HG03280 (cell line): ENCODE data around the gene SETD3.

ENCODE experiments used
- ATAC-seq: cut with Tn5 transposase; IDR thresholded peaks from one replicate; pipeline ENCODE4 v1.9.1; 2021; ENCODE audit warnings: mild to moderate bottlenecking, moderate library complexity; ENCODE audit not compliant: unreplicated experiment

SETD3 gene

GRCh38 chr14:99479906-99480869 is at the start of gene SETD3:
Gene SETD3, minus strand, starts transcription at chr14:99480859. Its CDS starts 15,054 bp downstream, at chr14:99465805.
- ATAC-seq: peak; percentile 2

GRCh38 chr14:99529899-99530298 is 49.2 kb upstream of the SETD3 start:
- no peak for ATAC-seq

- no peak for ATAC-seq
Measured at GRCh38 chr14:99527427-99528076, 46.9 kb upstream of the SETD3 start.

- no peak for ATAC-seq
Measured at GRCh38 chr14:99527026-99527425, 46.4 kb upstream of the SETD3 start.

GRCh38 chr14:99525699-99526080 is 45.0 kb upstream of the SETD3 start:
- no peak for ATAC-seq

- ATAC-seq: no peak
Measured at GRCh38 chr14:99524804-99525698, 44.4 kb upstream of the SETD3 start.

- no peak for ATAC-seq
Measured at GRCh38 chr14:99524091-99524661, 43.5 kb upstream of the SETD3 start.

GRCh38 chr14:99523704-99524055 is 43.0 kb upstream of the SETD3 start:
- ATAC-seq: no peak

GRCh38 chr14:99522934-99523703 is 42.5 kb upstream of the SETD3 start:
- ATAC-seq: no peak

- ATAC-seq: no peak
Measured at GRCh38 chr14:99522457-99522891, 41.8 kb upstream of the SETD3 start.

- ATAC-seq: no peak
Measured at GRCh38 chr14:99522025-99522401, 41.4 kb upstream of the SETD3 start.

- ATAC-seq: no peak
Measured at GRCh38 chr14:99521176-99522024, 40.7 kb upstream of the SETD3 start.

GRCh38 chr14:99520571-99521081 is 40.0 kb upstream of the SETD3 start:
- no peak for ATAC-seq

- ATAC-seq: no peak
Measured at GRCh38 chr14:99519931-99520421, 39.3 kb upstream of the SETD3 start.

- no peak for ATAC-seq
Measured at GRCh38 chr14:99519347-99519881, 38.8 kb upstream of the SETD3 start.

- peak; percentile 63 for ATAC-seq
Measured at GRCh38 chr14:99518441-99519346, 38.0 kb upstream of the SETD3 start.

GRCh38 chr14:99517643-99518381 is 37.2 kb upstream of the SETD3 start:
- no peak for ATAC-seq
